ENCODE measurements around the gene GARIN5A.

The GARIN5A gene

GRCh38 chr19:50476224-50476906, at the start of gene GARIN5A, which contains the start of gene EMC10:
TSS of gene GARIN5A (minus strand) at chr19:50476848. CDS start at chr19:50476388, 460 bp downstream.
TSS of gene EMC10 (plus strand) at chr19:50476507. CDS start at chr19:50476545, 38 bp downstream.
- peak; percentile 90 for DNase-seq

- DNase-seq = no peak
Observed at GRCh38 chr19:50522881-50523280, 46.2 kb upstream of the GARIN5A start.

GRCh38 chr19:50520822-50521465, 44.3 kb upstream of the GARIN5A start:
- no peak for DNase-seq

- no peak for DNase-seq
Observed at GRCh38 chr19:50519006-50519575, 42.4 kb upstream of the GARIN5A start.

GRCh38 chr19:50518091-50519005, 41.7 kb upstream of the GARIN5A start:
- DNase-seq = no peak

GRCh38 chr19:50517704-50518075, 41.0 kb upstream of the GARIN5A start:
- DNase-seq = no peak

GRCh38 chr19:50516964-50517703, 40.5 kb upstream of the GARIN5A start:
- DNase-seq = no peak

- no peak for DNase-seq
Observed at GRCh38 chr19:50516456-50516855, 39.8 kb upstream of the GARIN5A start.

GRCh38 chr19:50515168-50515561, 38.5 kb upstream of the GARIN5A start:
- no peak for DNase-seq

GRCh38 chr19:50514346-50515167, 37.9 kb upstream of the GARIN5A start:
- no peak for DNase-seq

- DNase-seq = no peak
Observed at GRCh38 chr19:50513746-50514345, 37.2 kb upstream of the GARIN5A start, which contains the start of gene ASPDH. TSS of gene ASPDH (minus strand) at chr19:50513913. CDS start at chr19:50513823, 90 bp downstream.

GRCh38 chr19:50512999-50513745, 36.5 kb upstream of the GARIN5A start:
- no peak for DNase-seq

GRCh38 chr19:50512112-50512998, 35.7 kb upstream of the GARIN5A start:
- no peak for DNase-seq

GRCh38 chr19:50511069-50511822, 34.6 kb upstream of the GARIN5A start, which contains the start of gene JOSD2:
TSS of gene JOSD2 (minus strand) at chr19:50511191. CDS start at chr19:50510431, 760 bp downstream.
- DNase-seq = peak; percentile 96

- DNase-seq = no peak
Observed at GRCh38 chr19:50510700-50511068, 34.0 kb upstream of the GARIN5A start.

- no peak for DNase-seq
Observed at GRCh38 chr19:50510121-50510670, 33.5 kb upstream of the GARIN5A start.

- DNase-seq = no peak
Observed at GRCh38 chr19:50509366-50509765, 32.7 kb upstream of the GARIN5A start.

GRCh38 chr19:50508843-50509190, 32.2 kb upstream of the GARIN5A start:
- DNase-seq = no peak

All from CD4-positive, alpha-beta T cell treated with Interleukin-17A for 4 hours (primary cell).